Measurements from ENCODE around the gene TMTC4.
A peak's percentile ranks its signal among the peaks of the same experiment; 100 is the strongest.
"Not testable (repeated sequence)": the region's sequence is repeated elsewhere in the genome, so short reads cannot be mapped to it uniquely, and the experiment has no call there.

Gene TMTC4

GRCh38 chr13:100710176-100710575, 35.6 kb upstream of the TMTC4 start:
- Histone ChIP-seq H3K23ac (ENCODE audit: low read length) (no peak overlapping the region), H3K4ac (ENCODE audit: low read depth, low read length) (no peak overlapping the region), H3K56ac (ENCODE audit: low read length) (no peak overlapping the region), H3K36me3 (ENCODE audit: control insufficient read depth, insufficient read depth, low read length) (no peaks in the 10 kb centered on the region), H2BK5ac (ENCODE audit: low read length) (no peak overlapping the region), H2BK120ac (ENCODE audit: low read depth, low read length) (no peak overlapping the region), H3K4me1 (ENCODE audit: control insufficient read depth, low read depth, low read length) (no peaks in the 10 kb centered on the region), H3K79me1 (ENCODE audit: low read length) (no peaks in the 10 kb centered on the region), H3K27ac (ENCODE audit: low read depth, low read length) (no peak overlapping the region), H3K4me2 (ENCODE audit: low read length) (no peak overlapping the region), H2BK15ac (replicated peaks; ENCODE audit: low read depth) (no peak overlapping the region), H3K9ac (ENCODE audit: low read length) (no peak overlapping the region), H3K79me2 (ENCODE audit: control insufficient read depth, insufficient read depth, low read length) (no peaks in the 10 kb centered on the region), H2AK5ac (ENCODE audit: low read length) (no peak overlapping the region), H4K5ac (ENCODE audit: low read length) (no peak overlapping the region), H4K8ac (ENCODE audit: low read depth, low read length) (no peak overlapping the region), H3K4me3 (ENCODE audit: low read length) (no peak overlapping the region), H3K27me3 (ENCODE audit: insufficient read depth, low read length, poor library complexity) (no peaks in the 10 kb centered on the region), H3K18ac (ENCODE audit: low read length) (no peak overlapping the region)
- no CpG with 5 or more reads among the region's 5 CpGs for WGBS (ENCODE audit: extremely low coverage, insufficient coverage, low lambda C conversion rate)
- no peak for DNase-seq

- Histone ChIP-seq H3K4me2 (ENCODE audit: low read length) (no peak overlapping the region), H4K5ac (ENCODE audit: low read length) (no peak overlapping the region), H3K27me3 (ENCODE audit: insufficient read depth, low read length, poor library complexity) (no peaks in the 10 kb centered on the region), H3K9ac (ENCODE audit: low read length) (no peak overlapping the region), H3K36me3 (ENCODE audit: control insufficient read depth, insufficient read depth, low read length) (no peaks in the 10 kb centered on the region), H3K56ac (ENCODE audit: low read length) (no peak overlapping the region), H2AK5ac (ENCODE audit: low read length) (no peak overlapping the region), H2BK5ac (ENCODE audit: low read length) (no peak overlapping the region), H3K18ac (ENCODE audit: low read length) (no peak overlapping the region), H2BK15ac (replicated peaks; ENCODE audit: low read depth) (no peak overlapping the region), H4K8ac (ENCODE audit: low read depth, low read length) (no peak overlapping the region), H3K79me1 (ENCODE audit: low read length) (no peaks in the 10 kb centered on the region), H3K79me2 (ENCODE audit: control insufficient read depth, insufficient read depth, low read length) (no peaks in the 10 kb centered on the region), H3K4me3 (ENCODE audit: low read length) (no peak overlapping the region), H2BK120ac (ENCODE audit: low read depth, low read length) (no peak overlapping the region), H3K4me1 (ENCODE audit: control insufficient read depth, low read depth, low read length) (no peaks in the 10 kb centered on the region), H3K4ac (ENCODE audit: low read depth, low read length) (no peak overlapping the region), H3K23ac (ENCODE audit: low read length) (no peak overlapping the region), H3K27ac (ENCODE audit: low read depth, low read length) (no peak overlapping the region)
- no CpG with 5 or more reads among the region's 12 CpGs for WGBS (ENCODE audit: extremely low coverage, insufficient coverage, low lambda C conversion rate)
- no peak for DNase-seq
These were observed 33.5 kb upstream of the TMTC4 start for GRCh38 chr13:100707818-100708740.

GRCh38 chr13:100698331-100698730, 23.7 kb upstream of the TMTC4 start:
- not testable (repeated sequence) for H3K18ac ChIP-seq (ENCODE audit: low read length); H3K4me2 ChIP-seq (ENCODE audit: low read length); H3K79me1 ChIP-seq (ENCODE audit: low read length); H3K56ac ChIP-seq (ENCODE audit: low read length); H2AK5ac ChIP-seq (ENCODE audit: low read length); H3K23ac ChIP-seq (ENCODE audit: low read length); H2BK15ac ChIP-seq (replicated peaks; ENCODE audit: low read depth); H3K4me1 ChIP-seq (ENCODE audit: control insufficient read depth, low read depth, low read length); H4K8ac ChIP-seq (ENCODE audit: low read depth, low read length); H3K79me2 ChIP-seq (ENCODE audit: control insufficient read depth, insufficient read depth, low read length); H3K9ac ChIP-seq (ENCODE audit: low read length); H3K27ac ChIP-seq (ENCODE audit: low read depth, low read length); H3K4ac ChIP-seq (ENCODE audit: low read depth, low read length); H3K4me3 ChIP-seq (ENCODE audit: low read length); H3K27me3 ChIP-seq (ENCODE audit: insufficient read depth, low read length, poor library complexity); H4K5ac ChIP-seq (ENCODE audit: low read length); DNase-seq; H2BK120ac ChIP-seq (ENCODE audit: low read depth, low read length); H2BK5ac ChIP-seq (ENCODE audit: low read length); H3K36me3 ChIP-seq (ENCODE audit: control insufficient read depth, insufficient read depth, low read length)
- WGBS (ENCODE audit: extremely low coverage, insufficient coverage, low lambda C conversion rate) = no CpG with 5 or more reads among the region's 16 CpGs

- H3K27ac ChIP-seq (ENCODE audit: low read depth, low read length) = no peak overlapping the region
- no peaks in the 10 kb centered on the region for H3K27me3 ChIP-seq (ENCODE audit: insufficient read depth, low read length, poor library complexity)
- H2BK120ac ChIP-seq (ENCODE audit: low read depth, low read length) = no peak overlapping the region
- no peaks in the 10 kb centered on the region for H3K79me2 ChIP-seq (ENCODE audit: control insufficient read depth, insufficient read depth, low read length)
- H3K9ac ChIP-seq (ENCODE audit: low read length) = no peak overlapping the region
- no peak overlapping the region for H3K4ac ChIP-seq (ENCODE audit: low read depth, low read length)
- H2BK5ac ChIP-seq (ENCODE audit: low read length) = no peak overlapping the region
- no peak overlapping the region for H3K56ac ChIP-seq (ENCODE audit: low read length)
- H3K79me1 ChIP-seq (ENCODE audit: low read length) = no peaks in the 10 kb centered on the region
- H3K4me2 ChIP-seq (ENCODE audit: low read length) = no peak overlapping the region
- 100% methylated on average over 1 of the region's 2 CpGs for WGBS (ENCODE audit: extremely low coverage, insufficient coverage, low lambda C conversion rate)
- no peak overlapping the region for H2BK15ac ChIP-seq (replicated peaks; ENCODE audit: low read depth)
- no peak overlapping the region for H4K5ac ChIP-seq (ENCODE audit: low read length)
- H3K4me3 ChIP-seq (ENCODE audit: low read length) = no peak overlapping the region
- no peaks in the 10 kb centered on the region for H3K36me3 ChIP-seq (ENCODE audit: control insufficient read depth, insufficient read depth, low read length)
- no peak overlapping the region for H3K23ac ChIP-seq (ENCODE audit: low read length)
- no peak overlapping the region for H3K18ac ChIP-seq (ENCODE audit: low read length)
- H2AK5ac ChIP-seq (ENCODE audit: low read length) = no peak overlapping the region
- no peak overlapping the region for H4K8ac ChIP-seq (ENCODE audit: low read depth, low read length)
- H3K4me1 ChIP-seq (ENCODE audit: control insufficient read depth, low read depth, low read length) = no peaks in the 10 kb centered on the region
- no peak for DNase-seq
These were observed 20.8 kb upstream of the TMTC4 start for GRCh38 chr13:100695509-100695773.

GRCh38 chr13:100694722-100695508, 20.3 kb upstream of the TMTC4 start:
- Histone ChIP-seq H4K5ac (ENCODE audit: low read length) (no peak overlapping the region), H3K9ac (ENCODE audit: low read length) (no peak overlapping the region), H4K8ac (ENCODE audit: low read depth, low read length) (no peak overlapping the region), H3K27me3 (ENCODE audit: insufficient read depth, low read length, poor library complexity) (no peaks in the 10 kb centered on the region), H3K79me2 (ENCODE audit: control insufficient read depth, insufficient read depth, low read length) (no peaks in the 10 kb centered on the region), H3K4me2 (ENCODE audit: low read length) (no peak overlapping the region), H2AK5ac (ENCODE audit: low read length) (no peak overlapping the region), H3K18ac (ENCODE audit: low read length) (no peak overlapping the region), H2BK120ac (ENCODE audit: low read depth, low read length) (no peak overlapping the region), H3K4me1 (ENCODE audit: control insufficient read depth, low read depth, low read length) (no peaks in the 10 kb centered on the region), H3K23ac (ENCODE audit: low read length) (no peak overlapping the region), H3K79me1 (ENCODE audit: low read length) (no peaks in the 10 kb centered on the region), H3K27ac (ENCODE audit: low read depth, low read length) (no peak overlapping the region), H3K4me3 (ENCODE audit: low read length) (no peak overlapping the region), H3K36me3 (ENCODE audit: control insufficient read depth, insufficient read depth, low read length) (no peaks in the 10 kb centered on the region), H3K4ac (ENCODE audit: low read depth, low read length) (no peak overlapping the region), H2BK5ac (ENCODE audit: low read length) (no peak overlapping the region), H3K56ac (ENCODE audit: low read length) (no peak overlapping the region), H2BK15ac (replicated peaks; ENCODE audit: low read depth) (no peak overlapping the region)
- DNase-seq = peak; percentile 83
- no CpG with 5 or more reads among the region's 12 CpGs for WGBS (ENCODE audit: extremely low coverage, insufficient coverage, low lambda C conversion rate)
